Stimulated activated CD4-positive, alpha-beta T cell treated with anti-CD3 and anti-CD28 coated beads, Interleukin-1b, Interleukin-23, amount 100 ng/mL, for 1 hour (primary cell): Measurements from ENCODE around the gene SLBP.
"Not testable (repeated sequence)": the region's sequence is repeated elsewhere in the genome, so short reads cannot be mapped to it uniquely, and the experiment has no call there.

ENCODE experiments used
- DNase-seq, 2 donors: peaks; one replicate each; pipeline ENCODE4 v3.0.0-alpha.2; 2020; ENCODE audit warnings: low read depth in 2 of 2

The SLBP gene

GRCh38 chr4:1675802-1676137 is 36.3 kb downstream of the SLBP start:
- DNase-seq: no peak

DNA sequence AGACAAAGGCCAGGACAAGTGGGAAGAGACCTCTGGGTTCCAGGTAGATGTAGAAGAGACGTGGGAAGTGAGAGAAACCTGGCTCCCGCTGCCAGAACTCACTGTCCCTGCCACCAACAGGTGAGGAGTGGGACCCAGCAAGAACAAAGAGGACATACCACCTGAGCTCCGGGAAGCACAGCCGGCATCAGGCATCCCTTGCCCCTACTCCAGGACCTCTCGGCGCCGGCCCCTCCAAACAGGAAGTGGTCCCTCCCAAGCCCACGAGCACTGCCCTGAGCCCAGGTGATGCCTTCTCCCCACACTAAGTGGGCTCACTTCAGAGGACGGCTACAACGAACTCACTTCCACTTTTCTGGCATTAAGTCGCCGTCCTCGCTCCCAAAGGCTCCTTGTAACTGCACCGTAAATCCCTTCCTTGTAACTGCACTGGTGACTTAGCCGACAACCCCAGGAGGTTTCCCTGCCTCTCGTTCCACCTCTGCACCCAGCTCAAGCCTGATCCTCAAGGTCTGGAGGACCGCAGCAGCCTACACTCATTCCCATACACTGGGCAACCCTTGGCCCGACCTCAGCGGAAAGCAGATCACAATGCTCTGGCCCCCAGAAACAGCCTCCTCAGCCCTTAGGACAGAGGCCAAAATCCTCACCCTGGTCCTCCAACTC is 36.9 kb downstream of the SLBP start:
- DNase-seq: no peak

DNA sequence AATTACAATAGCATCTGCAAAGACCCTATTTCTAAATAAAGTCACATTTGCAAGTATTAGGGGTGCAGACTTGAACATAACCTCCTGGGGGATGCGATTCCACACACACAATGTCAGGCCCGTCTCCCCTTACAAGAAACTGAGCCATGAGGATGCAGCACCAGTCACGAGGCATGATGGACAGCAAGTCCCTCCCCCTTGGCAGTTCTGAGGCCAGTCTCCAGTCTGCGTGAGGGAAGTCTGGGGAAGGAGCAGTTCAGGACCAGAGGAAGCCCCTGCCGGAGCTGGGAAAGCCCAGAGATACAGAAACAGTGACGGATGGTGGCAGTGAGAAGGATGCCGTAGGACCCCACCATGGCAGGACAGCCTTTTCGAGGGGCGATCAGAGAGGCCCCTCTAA is 37.4 kb downstream of the SLBP start:
- DNase-seq: no peak

GRCh38 chr4:1673671-1674070 is 38.4 kb downstream of the SLBP start:
- DNase-seq: no peak

GRCh38 chr4:1671011-1671410 is 41.1 kb downstream of the SLBP start:
- not testable (repeated sequence) for DNase-seq

- no peak for DNase-seq
Measured at GRCh38 chr4:1670279-1670678, 41.8 kb downstream of the SLBP start.

DNA sequence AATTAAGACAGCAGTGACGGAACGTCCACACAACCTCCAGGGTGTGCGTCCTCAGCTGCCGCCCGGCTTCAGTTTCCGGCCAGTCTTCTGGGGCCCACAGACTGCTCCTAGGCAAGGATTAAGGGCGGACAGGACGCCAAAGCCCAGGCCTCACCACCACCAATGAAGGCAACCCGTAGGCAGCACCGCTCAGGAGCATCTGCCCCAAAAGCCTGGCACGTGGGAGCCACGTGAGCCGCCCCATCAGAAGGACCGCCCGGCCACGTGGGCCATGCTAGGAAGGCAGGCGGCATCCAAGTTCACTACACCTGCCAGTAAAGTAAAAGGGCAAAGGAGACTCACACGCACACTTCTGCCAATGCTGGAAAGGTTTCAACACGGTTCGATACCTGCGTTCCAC is 42.3 kb downstream of the SLBP start:
- no peak for DNase-seq

DNA sequence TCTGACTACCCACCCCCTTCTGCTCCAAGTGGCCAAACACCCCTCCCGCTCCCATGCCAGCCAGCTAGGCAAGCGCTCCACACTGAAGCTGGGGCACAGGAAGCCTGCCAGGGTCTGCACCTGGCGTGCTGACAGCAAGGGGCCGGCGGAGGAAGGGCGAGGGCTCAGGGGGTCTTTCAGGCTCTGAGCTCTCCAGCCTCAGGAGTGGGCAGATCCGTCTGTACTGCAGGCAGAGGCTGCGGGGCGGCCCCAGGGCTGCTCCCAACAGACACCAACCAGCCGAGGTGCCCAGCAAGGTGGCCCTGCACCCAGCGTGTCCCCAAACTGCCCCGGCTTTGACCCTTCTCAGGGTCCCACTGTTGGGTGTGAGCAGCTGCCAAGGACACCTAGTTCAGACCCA is 42.8 kb downstream of the SLBP start:
- DNase-seq: no peak

DNA sequence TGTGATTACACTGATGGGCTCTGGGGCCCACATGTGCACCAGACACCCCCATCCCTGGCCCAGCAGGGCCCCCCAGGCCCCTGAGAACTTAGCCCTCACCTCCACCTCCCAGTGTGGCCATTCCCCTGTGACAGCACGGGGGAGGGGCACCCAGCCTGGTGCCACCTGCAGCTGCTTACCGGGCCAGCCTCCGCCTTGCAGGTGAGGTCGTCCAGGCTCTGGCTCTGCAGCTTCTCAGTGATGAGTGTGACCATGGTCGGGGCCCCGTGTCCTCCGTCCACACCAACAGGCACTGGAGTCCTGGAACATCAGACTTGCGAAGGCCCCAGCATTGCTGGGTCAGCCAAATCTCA is 43.7 kb downstream of the SLBP start:
- DNase-seq: no peak

- no peak for DNase-seq
Measured at GRCh38 chr4:1667273-1667672, 44.8 kb downstream of the SLBP start.

DNA sequence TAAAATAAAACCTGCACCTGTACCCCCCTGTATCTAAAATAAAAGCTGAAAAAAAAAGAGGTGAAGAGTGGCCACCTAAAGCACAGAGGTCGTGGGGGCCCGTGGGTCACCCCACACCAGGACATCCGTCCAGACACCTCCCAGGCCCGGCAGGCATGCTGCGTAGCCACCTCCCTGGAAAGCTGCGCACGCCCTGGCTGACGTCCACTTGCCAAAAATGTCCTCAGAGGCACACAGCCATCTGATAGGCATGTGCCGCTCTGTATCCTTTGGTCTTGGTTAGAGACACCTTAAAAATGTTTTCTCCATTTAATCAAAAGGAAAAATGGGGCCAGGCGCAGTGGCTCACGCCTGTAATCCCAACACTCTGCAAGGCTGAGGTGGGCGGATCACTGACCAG is 45.7 kb downstream of the SLBP start:
- no peak for DNase-seq

- DNase-seq: no peak
Measured at GRCh38 chr4:1664141-1664540, 48.0 kb downstream of the SLBP start.

GRCh38 chr4:1663549-1663948 is 48.6 kb downstream of the SLBP start:
- DNase-seq: no peak

DNA sequence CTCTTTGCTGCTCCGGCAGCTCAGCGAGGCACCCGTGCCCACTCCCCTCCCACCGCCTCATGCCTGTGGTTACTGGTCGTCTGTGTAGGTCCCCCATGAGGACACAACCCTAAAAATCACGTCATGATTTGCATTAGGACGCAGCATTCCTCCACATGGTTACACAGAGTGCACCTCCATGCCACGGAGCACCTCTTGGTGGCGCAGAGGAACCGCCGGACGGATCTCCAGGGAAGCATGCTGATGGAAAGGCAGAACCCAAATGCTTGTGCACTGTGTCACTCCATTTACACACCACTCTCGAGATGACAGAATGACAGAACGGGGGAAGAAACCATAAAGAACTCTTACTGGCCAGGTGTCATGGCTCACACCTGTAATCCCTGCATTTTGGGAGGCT is 50.4 kb downstream of the SLBP start:
- no peak for DNase-seq

DNA sequence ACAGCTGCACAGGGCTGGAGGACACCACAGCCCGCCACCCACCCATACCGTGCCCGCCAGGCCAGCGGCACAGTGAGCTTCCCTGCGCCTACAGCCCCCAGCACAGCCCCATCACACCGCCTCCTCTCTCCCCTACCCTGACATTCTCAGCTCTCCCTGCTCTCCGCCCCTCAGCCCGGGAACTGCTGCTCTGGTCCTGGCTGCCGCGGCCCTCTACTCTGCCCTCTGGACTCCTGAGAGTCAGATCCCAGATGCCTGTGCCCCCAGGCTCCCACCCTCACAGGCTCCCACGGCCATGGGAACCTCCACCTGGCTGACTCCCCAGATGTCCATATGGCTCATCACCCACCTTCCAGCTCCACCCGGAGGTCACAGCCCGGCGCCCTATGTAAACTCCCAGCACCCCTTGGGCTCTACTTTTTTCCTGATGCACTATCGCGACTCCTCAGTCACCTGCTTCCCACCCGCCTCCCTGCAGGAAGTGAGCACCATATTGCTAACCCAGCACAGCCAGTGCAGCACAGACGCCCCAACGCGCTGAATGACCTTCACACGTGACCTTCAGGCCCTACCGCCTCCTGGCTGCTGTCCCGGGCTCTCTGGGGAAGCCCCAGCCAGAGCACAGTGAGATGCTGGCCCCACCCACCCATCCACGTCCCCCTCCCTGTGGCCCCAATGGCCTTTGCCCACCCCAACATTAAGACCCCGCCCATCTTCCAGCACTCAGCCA is 51.0 kb downstream of the SLBP start:
- no peak for DNase-seq

GRCh38 chr4:1659104-1660043 is 52.7 kb downstream of the SLBP start:
- DNase-seq: no peak

- DNase-seq: no peak
Measured at GRCh38 chr4:1658581-1658980, 53.5 kb downstream of the SLBP start.

DNA sequence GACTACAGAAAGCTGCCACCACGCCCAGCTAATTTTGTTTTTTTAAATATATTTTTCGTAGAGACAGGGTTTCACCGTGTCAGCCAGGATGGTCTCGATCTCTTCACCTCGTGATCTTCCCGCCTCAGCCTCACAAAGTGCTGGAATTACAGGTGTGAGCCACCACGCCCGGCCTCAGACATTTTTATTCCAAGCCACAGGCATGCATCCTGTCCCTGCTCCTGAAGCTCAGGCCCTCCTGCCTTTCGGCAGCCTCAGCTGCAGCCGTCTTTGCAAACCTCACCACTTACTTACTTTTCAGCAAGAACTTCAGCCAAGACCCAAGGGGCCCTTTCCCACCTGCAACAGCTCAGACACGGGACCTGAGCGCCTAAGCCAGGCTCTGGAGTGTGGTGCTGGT is 54.0 kb downstream of the SLBP start:
- DNase-seq: no peak

DNA sequence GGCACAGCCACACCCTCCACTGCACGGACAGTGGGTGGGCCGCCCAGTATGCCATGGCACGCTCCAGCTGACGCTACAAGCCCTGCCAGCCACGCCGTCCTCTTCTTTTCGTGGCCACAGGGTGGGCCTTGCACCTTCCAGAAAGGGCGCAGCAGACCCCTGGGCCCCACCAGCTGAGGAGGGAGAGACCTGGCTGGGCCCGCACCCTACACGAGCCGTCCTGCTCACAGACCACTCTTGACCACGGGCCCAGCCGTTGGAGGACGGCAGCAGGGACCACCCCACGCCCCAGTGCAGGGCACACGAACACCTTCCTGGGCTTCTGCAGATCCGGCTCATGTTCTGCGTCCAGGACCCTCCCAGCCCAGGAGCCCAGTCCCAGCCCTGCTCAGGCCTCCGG is 55.1 kb downstream of the SLBP start:
- no peak for DNase-seq

DNA sequence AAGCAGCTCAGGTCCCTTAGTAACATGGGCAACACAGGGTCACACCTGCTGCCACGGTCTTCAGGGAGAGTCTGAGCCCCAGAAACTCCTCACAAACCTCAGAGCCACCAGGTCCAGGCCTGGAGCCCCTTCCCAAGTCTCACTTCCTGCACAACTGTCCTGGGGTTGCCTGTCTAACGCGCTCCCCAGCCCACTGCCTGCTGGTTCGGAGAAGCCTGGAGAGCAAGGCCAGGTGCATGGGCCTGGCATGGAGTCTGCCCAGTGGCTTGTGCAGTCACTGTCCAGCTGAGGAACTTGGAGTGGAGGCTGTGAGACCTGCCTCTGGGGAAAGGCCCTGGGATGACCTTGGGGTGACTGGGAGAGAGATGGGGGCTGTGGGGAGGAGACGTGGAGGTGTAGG is 56.0 kb downstream of the SLBP start:
- DNase-seq: no peak

DNA sequence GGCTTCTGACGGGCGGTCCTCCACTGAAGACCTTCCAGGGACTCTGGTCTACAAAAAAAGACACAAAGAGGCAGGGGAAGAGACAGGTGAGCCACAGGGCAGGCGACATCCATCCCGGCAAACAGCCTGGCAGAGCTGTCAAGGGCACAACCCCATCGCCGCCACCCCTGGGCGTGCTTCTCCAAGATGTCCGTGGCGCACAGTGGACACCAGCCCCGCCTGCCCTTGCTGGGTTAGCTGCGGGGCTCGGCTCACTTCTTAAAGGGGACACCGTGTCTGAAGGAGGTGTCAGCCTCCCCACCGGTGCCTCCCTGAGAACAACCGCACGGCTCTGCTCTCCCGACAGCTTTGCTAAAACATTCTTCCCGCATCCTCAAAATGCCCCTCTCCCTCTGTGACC is 56.4 kb downstream of the SLBP start:
- DNase-seq: no peak

GRCh38 chr4:1655081-1655480 is 57.0 kb downstream of the SLBP start:
- no peak for DNase-seq
